Fibroblast of lung (primary cell): Measurements from ENCODE around the gene C3. TPM values are rescaled to one million over a fixed set of nuclear protein-coding genes. Genes with fewer than 3 reads are reported as not detected.

Experiments used
- DNase-seq, 2 donors: peaks; one replicate each; pipeline versions ENCODE4 v3.0.0 to v3.0.0-alpha.2; 2010; ENCODE audit warnings: low read depth in 2 of 2
- H2AFZ ChIP-seq: 2 replicates; pipeline ENCODE4 v1.5.1; 2012; ENCODE audit warnings: low read length, control low read depth, inconsistent platforms
- H3K27ac ChIP-seq: 2 replicates; pipeline ENCODE4 v1.5.1; 2011; ENCODE audit warnings: low read length, control low read depth; ENCODE audit not compliant: insufficient read depth
- H3K27me3 ChIP-seq: 2 replicates; pipeline ENCODE4 v1.5.1; 2011; ENCODE audit warnings: mild to moderate bottlenecking, low read length; ENCODE audit not compliant: control insufficient read depth, insufficient read depth
- H3K36me3 ChIP-seq: 2 replicates; pipeline ENCODE4 v1.5.1; 2011; ENCODE audit warnings: low read length; ENCODE audit not compliant: control insufficient read depth, insufficient read depth
- H3K4me1 ChIP-seq: 2 replicates; pipeline ENCODE4 v1.5.1; 2011; ENCODE audit warnings: low read length; ENCODE audit not compliant: control insufficient read depth, insufficient read depth; ENCODE audit errors: extremely low read depth
- H3K4me2 ChIP-seq: 2 replicates; pipeline ENCODE4 v1.5.1; 2011; ENCODE audit warnings: low read length, control low read depth; ENCODE audit not compliant: insufficient read depth; ENCODE audit errors: extremely low read depth
- H3K4me3 ChIP-seq, 4 experiments: fragments of 200-600 bp in 1 of 4; sonication (generic) in 1 of 4; replicated peaks in 1 of 4; 2 replicates each; pipeline ENCODE4 v1.5.1; 2011 to 2016; ENCODE audit warnings: low read length in 4 of 4, low read depth in 3 of 4, mild to moderate bottlenecking in 3 of 4, control low read depth in 2 of 4, inconsistent platforms in 1 of 4, mixed read lengths in 1 of 4; ENCODE audit not compliant: insufficient read depth in 1 of 4; ENCODE audit errors: control extremely low read depth in 1 of 4
- H3K79me2 ChIP-seq: 2 replicates; pipeline ENCODE4 v1.5.1; 2012; ENCODE audit warnings: mild to moderate bottlenecking, low read length, inconsistent platforms; ENCODE audit not compliant: control insufficient read depth, insufficient read depth
- H3K9ac ChIP-seq: 2 replicates; pipeline ENCODE4 v1.5.1; 2011; ENCODE audit warnings: mild to moderate bottlenecking, low read length, control low read depth; ENCODE audit not compliant: insufficient read depth
- H3K9me3 ChIP-seq: 2 replicates; pipeline ENCODE4 v1.5.1; 2012; ENCODE audit warnings: low read depth, low read length; ENCODE audit not compliant: control insufficient read depth, insufficient read depth
- H4K20me1 ChIP-seq: 2 replicates; pipeline ENCODE4 v1.5.1; 2011; ENCODE audit warnings: low read length; ENCODE audit not compliant: control insufficient read depth, insufficient read depth; ENCODE audit errors: extremely low read depth
- CTCF ChIP-seq, 2 donors: IDR thresholded peaks in 1 of 2; conservative IDR thresholded peaks in 1 of 2; 1 replicate in 1 of 2; 2 replicates in 1 of 2; pipeline ENCODE4 v1.5.1; 2011 to 2012; ENCODE audit warnings: low read length in 2 of 2, control low read depth in 1 of 2, inconsistent platforms in 1 of 2, low read depth in 1 of 2, mild to moderate bottlenecking in 1 of 2
- EZH2 ChIP-seq: IDR thresholded peaks from 2 replicates; pipeline ENCODE4 v1.5.1; 2012; ENCODE audit warnings: low read length, control low read depth, mild to moderate bottlenecking; ENCODE audit errors: missing control alignments
- polyA plus RNA-seq, 2 donors: library from polyadenylated mRNA; depleted of rRNA in 1 of 2; stranded (reverse) in 1 of 2; unstranded in 1 of 2; fragments of >200 nt; gene quantifications; 2 replicates each; pipeline ENCODE4 v1.2.1, GENCODE V29; 2011 to 2012; ENCODE audit warnings: missing spikeins in 1 of 2
- total RNA-seq: library from RNA; depleted of rRNA; stranded (reverse); fragments of >200 nt; gene quantifications from 2 replicates; pipeline ENCODE4 v1.2.1, GENCODE V29; 2014

Gene C3
- total and polyA plus RNA-seq, 2 donors (not counting 1 experiment from before 2014, with no cell fraction given), result 1.2 to 2.5 TPM

- peak overlapping the region in 2 of 4 experiments; percentile 3 to 6 for H3K4me3 ChIP-seq
- H3K36me3 ChIP-seq, result peaks cover 15% of the 10 kb centered on the region
- H4K20me1 ChIP-seq, result no peaks in the 10 kb centered on the region
- TF ChIP-seq CTCF (conservative IDR thresholded peaks at IDR 0.05 in 1 of 2, IDR thresholded peaks at IDR 0.05 in 1 of 2; ENCODE audit: low read depth in 1 of 2, low read length in 2 of 2) (no peak), EZH2 (no peak)
- no peak overlapping the region for H3K27ac ChIP-seq
- peak in 1 of 2 donors; percentile 8 for DNase-seq
- peak overlapping the region; percentile 27 for H3K4me2 ChIP-seq
- H3K4me1 ChIP-seq, result peaks cover 32% of the 10 kb centered on the region
- peaks cover 10% of the 10 kb centered on the region for H3K79me2 ChIP-seq
- no peaks in the 10 kb centered on the region for H3K9me3 ChIP-seq
- H2AFZ ChIP-seq, result no peak overlapping the region
- no peak overlapping the region for H3K9ac ChIP-seq
- H3K27me3 ChIP-seq, result no peaks in the 10 kb centered on the region
These were observed 22.6 kb upstream of the C3 start for GRCh38 chr19:6743066-6743465.

GRCh38 chr19:6740589-6741343 is 20.3 kb upstream of the C3 start:
- peak overlapping the region; percentile 61 for H3K9ac ChIP-seq
- peaks cover 36% of the 10 kb centered on the region for H3K4me1 ChIP-seq
- H3K4me3 ChIP-seq, result peak overlapping the region; percentile 68 to 93 (median 76)
- no peaks in the 10 kb centered on the region for H3K9me3 ChIP-seq
- H3K36me3 ChIP-seq, result peaks cover 9% of the 10 kb centered on the region
- H3K27ac ChIP-seq, result peak overlapping the region; percentile 64
- peak overlapping the region; percentile 30 for H2AFZ ChIP-seq
- no peaks in the 10 kb centered on the region for H4K20me1 ChIP-seq
- peak overlapping the region; percentile 49 for H3K4me2 ChIP-seq
- TF ChIP-seq CTCF (conservative IDR thresholded peaks at IDR 0.05 in 1 of 2, IDR thresholded peaks at IDR 0.05 in 1 of 2; ENCODE audit: low read depth in 1 of 2, low read length in 2 of 2) (no peak), EZH2 (no peak)
- peak; percentile 18 to 35 for DNase-seq
- H3K79me2 ChIP-seq, result peaks cover 10% of the 10 kb centered on the region
- H3K27me3 ChIP-seq, result no peaks in the 10 kb centered on the region

- Histone ChIP-seq H3K36me3 (peaks cover 6% of the 10 kb centered on the region), H3K27ac (peak overlapping the region; percentile 64), H3K79me2 (peaks cover 7% of the 10 kb centered on the region), H3K4me2 (peak overlapping the region; percentile 49), H3K9me3 (no peaks in the 10 kb centered on the region), H2AFZ (peak overlapping the region; percentile 25), H3K9ac (peak overlapping the region; percentile 61), H3K27me3 (no peaks in the 10 kb centered on the region), H3K4me3 (peak overlapping the region; percentile 68 to 93 (median 76)), H4K20me1 (no peaks in the 10 kb centered on the region), H3K4me1 (peaks cover 30% of the 10 kb centered on the region)
- DNase-seq, result peak in 1 of 2 donors; percentile 6
- TF ChIP-seq CTCF (conservative IDR thresholded peaks at IDR 0.05 in 1 of 2, IDR thresholded peaks at IDR 0.05 in 1 of 2; ENCODE audit: low read depth in 1 of 2, low read length in 2 of 2) (no peak), EZH2 (no peak)
These were observed 19.6 kb upstream of the C3 start for GRCh38 chr19:6739883-6740588.
